ENCODE results near the gene SEC31A.

- no peak for TF ChIP-seq SUZ12 (IDR thresholded peaks at IDR 0.05; ENCODE audit: extremely low read depth, insufficient read depth, insufficient read length)
- TF ChIP-seq YY1 (IDR thresholded peaks at IDR 0.05; ENCODE audit: insufficient read depth, insufficient read length): no peak
- no peak for TF ChIP-seq ZNF274 (IDR thresholded peaks at IDR 0.05; ENCODE audit: low read depth, low read length)
These were observed 14.3 kb upstream of the SEC31A start for GRCh38 chr4:82905205-82905604.

Measured in NT2/D1 (cell line).